ENCODE data around the gene ITCH.

ITCH gene

DNA sequence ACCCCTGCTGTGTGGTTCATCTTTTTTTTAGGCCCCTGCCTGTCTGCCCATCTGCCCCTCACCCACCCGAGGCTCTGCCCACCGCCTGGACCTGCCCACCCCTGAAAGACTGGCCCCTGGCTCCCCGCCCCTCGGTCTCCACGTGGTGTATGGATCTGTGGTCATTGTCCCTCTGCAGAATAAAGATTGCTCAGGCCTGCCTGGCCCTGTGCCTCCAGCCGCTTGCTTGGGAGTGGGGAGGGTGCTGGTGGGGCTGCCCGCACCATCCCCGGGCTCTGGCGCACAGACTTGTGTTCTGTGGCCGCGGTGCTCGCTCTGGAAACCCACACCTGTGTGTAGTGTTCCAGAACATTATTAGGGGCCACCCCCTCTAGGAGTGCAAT is 197.1 kb downstream of the ITCH start:
- DNase-seq = no peak

DNA sequence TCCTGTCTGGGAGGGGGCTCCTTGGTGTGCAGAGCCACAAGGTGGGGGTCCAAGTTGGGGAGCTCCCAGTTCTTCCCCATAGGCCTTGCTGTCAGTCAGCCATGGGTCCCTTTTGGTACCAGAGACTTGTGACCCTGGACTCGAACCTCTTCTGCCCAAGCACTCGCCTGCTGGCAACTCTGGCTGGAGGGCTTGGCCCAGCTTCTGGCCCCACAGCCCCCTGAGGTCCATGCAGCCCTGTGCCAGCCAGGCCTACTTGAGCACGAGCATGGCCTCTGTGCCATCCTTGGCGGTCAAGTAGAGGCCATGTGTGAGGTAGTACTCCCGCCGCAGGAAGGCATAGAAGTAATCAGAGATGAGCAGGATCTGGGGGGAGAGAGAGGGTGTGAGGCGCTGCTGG is 197.5 kb downstream of the ITCH start:
- DNase-seq = no peak
